Testis (tissue), 2 donors: ENCODE results near the gene CSH2.

Experiments
- POLR2A ChIP-seq: fragments of 450-650 bp; IDR thresholded peaks from one replicate; pipeline ENCODE4 v1.6.1; 2017; ENCODE audit warnings: antibody characterized with exemption, mild to moderate bottlenecking, moderate library complexity
- TF ChIP-seq, protein P1 (sequence below), 3 experiments: fragments of 450-650 bp in 2 of 3; fragments of 200-600 bp in 1 of 3; sonication (generic) in 1 of 3; IDR thresholded peaks; one replicate each; pipeline ENCODE4 v1.5.1; 2016 to 2019; ENCODE audit warnings: antibody characterized with exemption in 3 of 3, mild to moderate bottlenecking in 2 of 3, moderate library complexity in 1 of 3

DNA sequence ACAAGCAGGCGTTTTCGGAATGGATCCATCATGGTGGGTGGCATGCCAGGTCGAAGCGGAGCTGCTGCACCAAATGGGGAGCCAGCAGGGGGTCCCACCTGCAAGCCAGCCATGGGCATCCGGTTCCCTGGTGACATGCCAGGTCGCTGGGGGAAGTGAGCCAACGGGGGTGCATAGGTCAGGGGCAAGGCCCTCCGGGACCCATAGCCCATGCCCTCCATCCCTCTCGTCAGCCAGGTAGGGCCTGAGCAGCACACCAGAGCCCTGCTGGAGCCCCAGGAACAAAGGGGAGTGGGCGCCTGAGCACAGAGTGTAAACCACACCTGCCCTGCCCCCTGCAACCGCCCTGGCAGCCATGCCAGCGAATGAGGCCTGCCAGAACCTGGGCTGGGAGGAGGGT, 36.0 kb downstream of the CSH2 start:
- TF ChIP-seq, protein P1, sequence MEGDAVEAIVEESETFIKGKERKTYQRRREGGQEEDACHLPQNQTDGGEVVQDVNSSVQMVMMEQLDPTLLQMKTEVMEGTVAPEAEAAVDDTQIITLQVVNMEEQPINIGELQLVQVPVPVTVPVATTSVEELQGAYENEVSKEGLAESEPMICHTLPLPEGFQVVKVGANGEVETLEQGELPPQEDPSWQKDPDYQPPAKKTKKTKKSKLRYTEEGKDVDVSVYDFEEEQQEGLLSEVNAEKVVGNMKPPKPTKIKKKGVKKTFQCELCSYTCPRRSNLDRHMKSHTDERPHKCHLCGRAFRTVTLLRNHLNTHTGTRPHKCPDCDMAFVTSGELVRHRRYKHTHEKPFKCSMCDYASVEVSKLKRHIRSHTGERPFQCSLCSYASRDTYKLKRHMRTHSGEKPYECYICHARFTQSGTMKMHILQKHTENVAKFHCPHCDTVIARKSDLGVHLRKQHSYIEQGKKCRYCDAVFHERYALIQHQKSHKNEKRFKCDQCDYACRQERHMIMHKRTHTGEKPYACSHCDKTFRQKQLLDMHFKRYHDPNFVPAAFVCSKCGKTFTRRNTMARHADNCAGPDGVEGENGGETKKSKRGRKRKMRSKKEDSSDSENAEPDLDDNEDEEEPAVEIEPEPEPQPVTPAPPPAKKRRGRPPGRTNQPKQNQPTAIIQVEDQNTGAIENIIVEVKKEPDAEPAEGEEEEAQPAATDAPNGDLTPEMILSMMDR (IDR thresholded peaks at IDR 0.05): no peak
- TF ChIP-seq POLR2A: no peak
